CD4-positive, alpha-beta T cell (primary cell): Measurements from ENCODE around the gene SLC20A1. TPM values are rescaled to one million over a fixed set of nuclear protein-coding genes. Genes with fewer than 3 reads are reported as not detected.
"Not testable (repeated sequence)": the region's sequence is repeated elsewhere in the genome, so short reads cannot be mapped to it uniquely, and the experiment has no call there.

ENCODE experiments used
- ATAC-seq: fragments of 200-7000 bp; cut with Tn5 transposase; one replicate; pipeline ENCODE4 v1.10.0; 2022; ENCODE audit warnings: mild to moderate bottlenecking; ENCODE audit not compliant: poor library complexity
- CTCF ChIA-PET: fragments of 350-600 bp; sonication (Branson Sonifier 250); formaldehyde crosslinking; loops from one replicate; lab custom pipeline; 2021; ENCODE audit warnings: antibody characterized with exemption, inconsistent platforms; lab: Charles Lee
- POLR2A ChIA-PET: fragments of 350-600 bp; sonication (Branson Sonifier 250); formaldehyde crosslinking; loops from one replicate; lab custom pipeline; 2021; ENCODE audit warnings: antibody characterized with exemption, inconsistent platforms; lab: Charles Lee
- DNase-seq, 14 experiments: peaks; one replicate each; pipeline ENCODE4 v3.0.0-alpha.2; 2013 to 2020; ENCODE audit warnings: mixed read lengths in 2 of 14
- H3K27ac ChIP-seq, 2 donors: one replicate each; pipeline versions ENCODE4 v1.5.1 to v1.7.0; 2013; ENCODE audit warnings: low read length in 2 of 2, low read depth in 1 of 2, mild to moderate bottlenecking in 1 of 2
- H3K27me3 ChIP-seq, 2 experiments: 1 replicate in 1 of 2; 2 replicates in 1 of 2; pipeline versions ENCODE4 v1.6.1 to v1.7.0; 2013; ENCODE audit warnings: low read length in 2 of 2, control low read depth in 1 of 2, mild to moderate bottlenecking in 1 of 2, moderate library complexity in 1 of 2; ENCODE audit not compliant: insufficient read depth in 2 of 2, control insufficient read depth in 1 of 2
- H3K36me3 ChIP-seq: one replicate; pipeline ENCODE4 v1.6.1; 2013; ENCODE audit warnings: low read length, control low read depth; ENCODE audit not compliant: insufficient read depth
- H3K4me1 ChIP-seq: one replicate; pipeline ENCODE4 v1.6.1; 2013; ENCODE audit warnings: low read length, control low read depth; ENCODE audit not compliant: insufficient read depth
- H3K4me3 ChIP-seq: one replicate; pipeline ENCODE4 v1.5.1; 2013; ENCODE audit warnings: mild to moderate bottlenecking, low read length, moderate library complexity
- H3K9me3 ChIP-seq, 2 experiments: 1 replicate in 1 of 2; 2 replicates in 1 of 2; pipeline versions ENCODE4 v1.6.1 to v1.7.0; 2013; ENCODE audit warnings: low read length in 2 of 2, mild to moderate bottlenecking in 2 of 2, control low read depth in 1 of 2, moderate library complexity in 1 of 2; ENCODE audit not compliant: control insufficient read depth in 1 of 2, insufficient read depth in 1 of 2
- H3K27ac Mint-ChIP-seq: one replicate; pipeline ENCODE4 v1.8.0; 2020; ENCODE audit warnings: mixed read lengths
- H3K27me3 Mint-ChIP-seq: one replicate; pipeline ENCODE4 v1.8.0; 2021; ENCODE audit warnings: mixed read lengths
- H3K36me3 Mint-ChIP-seq: one replicate; pipeline ENCODE4 v1.8.0; 2021; ENCODE audit warnings: low read depth, mixed read lengths
- H3K4me1 Mint-ChIP-seq: one replicate; pipeline ENCODE4 v1.8.0; 2021; ENCODE audit warnings: low read depth, mixed read lengths
- H3K4me3 Mint-ChIP-seq: one replicate; pipeline ENCODE4 v1.8.0; 2020; ENCODE audit warnings: mild to moderate bottlenecking, mixed read lengths
- H3K9me3 Mint-ChIP-seq: one replicate; pipeline ENCODE4 v1.8.0; 2020; ENCODE audit warnings: mixed read lengths
- CTCF ChIP-seq: fragments of 200-600 bp; IDR thresholded peaks from one replicate; pipeline ENCODE4 v1.8.0; 2022; ENCODE audit warnings: antibody characterized with exemption, mild to moderate bottlenecking
- intact Hi-C, 2 experiments: fragments of 100-400 bp; cut with DNase I in 1 of 2; cut with micrococcal nuclease in 1 of 2; formaldehyde crosslinking; loops; one replicate each; pipeline versions ENCODE4 v1.15.1 to v1.9.0; 2023 to 2025; cut with DNase I, micrococcal nuclease
- total RNA-seq, 174 experiments: library from RNA in 2 of 174; stranded (reverse) in 2 of 174; gene quantifications; one replicate each; pipeline ENCODE4 v1.2.3 and lab custom pipeline; 2021 to 2026

SLC20A1 gene
- total RNA-seq, 2 experiments from 2014 or later = 130 to 139 TPM

GRCh38 chr2:112615051-112615450 is 30.7 kb upstream of the SLC20A1 start:
- Mint-ChIP-seq H3K27ac (no peak overlapping the region), H3K4me1 (no peaks in the 10 kb centered on the region), H3K9me3 (no peaks in the 10 kb centered on the region), H3K36me3 (no peaks in the 10 kb centered on the region), H3K27me3 (no peaks in the 10 kb centered on the region), H3K4me3 (no peak overlapping the region)
- ChIA-PET POLR2A (no interaction called here), CTCF (no interaction called here)
- H3K27me3 ChIP-seq = no peaks in the 10 kb centered on the region
- DNase-seq (peak in 1 of 14 experiments; percentile 2), ATAC-seq (no peak)
- no peak for TF ChIP-seq CTCF
- no peak overlapping the region for H3K4me3 ChIP-seq
- no peak overlapping the region for H3K27ac ChIP-seq
- no peaks in the 10 kb centered on the region for H3K4me1 ChIP-seq
- intact Hi-C loops = no loop called here
- no peaks in the 10 kb centered on the region for H3K36me3 ChIP-seq
- no peaks in the 10 kb centered on the region for H3K9me3 ChIP-seq

DNA sequence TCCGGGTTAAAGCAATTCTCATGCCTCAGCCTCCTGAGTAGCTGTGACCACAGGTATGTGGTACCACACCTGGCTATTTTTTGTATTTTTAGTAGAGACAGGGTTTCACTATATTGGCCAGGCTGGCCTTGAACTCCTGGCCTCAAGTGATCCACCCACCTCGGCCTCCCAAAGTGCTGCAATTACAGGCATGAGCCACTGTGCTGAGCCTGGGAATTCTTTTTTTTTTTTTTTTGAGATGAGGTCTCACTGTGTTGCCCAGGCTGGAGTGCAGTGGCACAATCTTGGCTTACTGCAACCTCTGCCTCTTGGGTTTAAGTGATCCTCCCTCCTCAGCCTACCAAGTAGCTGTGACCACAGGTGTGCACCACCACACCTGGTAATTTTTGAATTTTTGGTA is 29.9 kb upstream of the SLC20A1 start:
- intact Hi-C loops, H3K4me1 ChIP-seq, H3K27ac Mint-ChIP-seq, H3K27me3 Mint-ChIP-seq, H3K9me3 Mint-ChIP-seq, H3K36me3 Mint-ChIP-seq, H3K27me3 ChIP-seq, CTCF ChIA-PET, POLR2A ChIA-PET, ATAC-seq, H3K27ac ChIP-seq, H3K4me3 ChIP-seq, H3K36me3 ChIP-seq, H3K4me3 Mint-ChIP-seq, H3K9me3 ChIP-seq, H3K4me1 Mint-ChIP-seq: not testable (repeated sequence)
- DNase-seq = peak in 1 of 14 experiments; percentile 1

DNA sequence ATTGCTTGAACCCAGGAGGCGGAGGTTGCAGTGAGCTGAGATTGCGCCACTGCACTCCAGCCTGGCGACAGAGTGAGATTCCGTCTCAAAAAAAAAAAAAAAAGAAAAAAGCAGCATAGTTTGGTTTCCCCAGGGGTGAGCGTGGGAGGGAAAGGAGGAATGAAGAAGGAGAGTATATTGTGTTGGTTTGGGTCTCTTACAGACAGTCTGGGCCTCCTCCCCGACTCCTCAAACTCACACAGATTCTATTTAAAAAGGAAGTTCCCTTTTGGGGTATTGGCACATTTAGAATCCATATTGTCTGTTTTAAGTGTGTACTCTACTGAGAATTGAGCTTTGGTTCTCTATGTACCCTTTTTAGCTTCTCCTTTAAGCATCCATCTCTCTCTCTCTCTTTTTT is 27.4 kb upstream of the SLC20A1 start:
- CTCF ChIA-PET = interaction anchor here (0.6 kb wide), 1 partner anchor 38 kb away, joined by 3 read pairs; no protein-coding TSS in a partner anchor
- Mint-ChIP-seq H3K36me3 (no peaks in the 10 kb centered on the region), H3K9me3 (no peaks in the 10 kb centered on the region), H3K4me3 (no peak overlapping the region), H3K27ac (no peak overlapping the region), H3K4me1 (no peaks in the 10 kb centered on the region), H3K27me3 (no peaks in the 10 kb centered on the region)
- no peak for DNase-seq
- H3K27ac ChIP-seq = no peak overlapping the region
- H3K27me3 ChIP-seq = no peaks in the 10 kb centered on the region
- H3K36me3 ChIP-seq = no peaks in the 10 kb centered on the region
- POLR2A ChIA-PET = no interaction called here
- no peaks in the 10 kb centered on the region for H3K9me3 ChIP-seq
- no peak for ATAC-seq
- no peak overlapping the region for H3K4me3 ChIP-seq
- H3K4me1 ChIP-seq = no peaks in the 10 kb centered on the region
- intact Hi-C loops = no loop called here
- TF ChIP-seq CTCF = no peak
